ENCODE measurements around the gene ATP6AP1.
"Not testable (repeated sequence)": the region's sequence is repeated elsewhere in the genome, so short reads cannot be mapped to it uniquely, and the experiment has no call there.

ATP6AP1 gene

GRCh38 chrX:154428176-154429171 lies at the start of gene ATP6AP1:
Gene ATP6AP1, plus strand, starts transcription at chrX:154428677. Its CDS starts 16 bp downstream, at chrX:154428693.
- DNase-seq (ENCODE audit: low read depth), result peak; percentile 83

GRCh38 chrX:154378799-154379568 lies 49.5 kb upstream of the ATP6AP1 start, which contains the start of gene EMD:
Gene EMD, plus strand, starts transcription at chrX:154379295. Its CDS starts 190 bp downstream, at chrX:154379485.
- peak; percentile 93 for DNase-seq (ENCODE audit: low read depth)

GRCh38 chrX:154379569-154379951 lies 48.9 kb upstream of the ATP6AP1 start:
- DNase-seq (ENCODE audit: low read depth), result no peak

GRCh38 chrX:154380153-154380552 lies 48.3 kb upstream of the ATP6AP1 start:
- DNase-seq (ENCODE audit: low read depth), result no peak

- no peak for DNase-seq (ENCODE audit: low read depth)
Observed at GRCh38 chrX:154380787-154381186, 47.7 kb upstream of the ATP6AP1 start.

- no peak for DNase-seq (ENCODE audit: low read depth)
Observed at GRCh38 chrX:154381271-154381670, 47.2 kb upstream of the ATP6AP1 start.

DNA sequence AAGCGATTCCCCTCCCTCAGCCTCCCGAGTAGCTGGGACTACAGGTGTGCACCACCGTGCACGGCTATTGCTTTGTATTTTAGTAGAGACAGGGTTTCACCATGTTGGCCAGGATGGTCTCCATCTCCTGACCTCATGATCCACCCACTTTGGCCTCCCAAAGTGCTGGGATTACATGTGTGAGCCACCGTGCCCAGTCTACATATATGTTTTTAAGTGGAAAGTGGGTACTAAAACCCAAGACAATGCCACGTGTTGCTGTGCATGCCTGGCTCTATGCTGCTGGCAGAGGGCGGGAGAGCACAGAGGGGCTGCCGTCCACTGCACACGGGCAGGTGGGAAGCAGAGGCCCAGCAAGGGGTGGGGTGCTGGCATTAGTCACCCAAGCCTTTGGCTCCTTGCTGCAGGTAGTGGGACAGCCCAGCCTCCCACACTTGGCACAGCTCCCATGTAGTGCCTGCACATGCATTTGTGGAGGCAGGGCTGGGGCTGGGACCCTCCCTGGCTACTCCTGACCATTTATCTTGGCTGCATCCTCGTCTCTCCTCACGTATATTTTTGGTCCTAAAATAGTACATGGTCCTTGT lies 45.9 kb upstream of the ATP6AP1 start:
- no peak for DNase-seq (ENCODE audit: low read depth)

GRCh38 chrX:154383359-154384283 lies 44.9 kb upstream of the ATP6AP1 start:
- DNase-seq (ENCODE audit: low read depth), result no peak

GRCh38 chrX:154384284-154384892 lies 44.1 kb upstream of the ATP6AP1 start:
- no peak for DNase-seq (ENCODE audit: low read depth)

DNA sequence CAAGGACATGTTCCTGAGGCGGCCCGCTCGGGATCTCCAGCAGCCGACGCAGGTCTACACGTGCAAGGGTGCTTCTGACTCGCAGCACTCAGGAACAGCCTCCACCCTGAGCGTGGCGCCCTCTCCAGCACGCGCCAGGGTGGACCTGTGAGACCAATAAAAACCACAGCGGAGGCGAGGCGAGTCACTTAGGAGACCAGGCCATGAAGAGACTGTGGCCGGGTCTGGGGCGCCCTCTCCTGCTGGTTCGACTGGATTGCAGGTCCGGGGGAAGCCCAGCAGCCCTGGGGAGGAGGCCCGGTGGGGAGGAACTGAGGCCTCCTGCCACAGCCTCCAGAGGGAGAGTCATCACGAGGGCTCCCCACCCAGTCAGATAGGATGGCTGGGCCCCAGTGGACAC lies 40.4 kb upstream of the ATP6AP1 start:
- not testable (repeated sequence) for DNase-seq (ENCODE audit: low read depth)

DNA sequence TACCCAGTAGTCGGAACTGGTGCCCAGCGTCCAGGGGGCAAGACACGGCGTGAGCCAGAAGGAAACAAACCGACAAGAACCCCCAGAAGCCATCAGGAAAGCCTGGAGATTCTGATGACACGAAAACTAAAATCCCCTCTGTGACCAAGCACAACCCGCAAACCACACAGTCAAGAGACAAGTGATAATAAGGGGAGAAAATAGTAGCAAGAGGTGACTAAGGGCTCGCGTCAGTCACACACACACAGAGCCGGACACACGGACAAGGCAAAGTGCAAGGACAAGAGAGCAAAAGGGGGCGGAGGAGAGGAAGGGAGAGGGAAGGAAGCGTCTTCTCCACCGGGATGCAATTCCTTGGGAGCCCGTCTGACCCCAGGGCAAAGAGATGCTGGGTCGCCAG lies 39.8 kb upstream of the ATP6AP1 start:
- DNase-seq (ENCODE audit: low read depth), result not testable (repeated sequence)

GRCh38 chrX:154389812-154390747 lies 38.4 kb upstream of the ATP6AP1 start:
- DNase-seq (ENCODE audit: low read depth), result not testable (repeated sequence)

DNA sequence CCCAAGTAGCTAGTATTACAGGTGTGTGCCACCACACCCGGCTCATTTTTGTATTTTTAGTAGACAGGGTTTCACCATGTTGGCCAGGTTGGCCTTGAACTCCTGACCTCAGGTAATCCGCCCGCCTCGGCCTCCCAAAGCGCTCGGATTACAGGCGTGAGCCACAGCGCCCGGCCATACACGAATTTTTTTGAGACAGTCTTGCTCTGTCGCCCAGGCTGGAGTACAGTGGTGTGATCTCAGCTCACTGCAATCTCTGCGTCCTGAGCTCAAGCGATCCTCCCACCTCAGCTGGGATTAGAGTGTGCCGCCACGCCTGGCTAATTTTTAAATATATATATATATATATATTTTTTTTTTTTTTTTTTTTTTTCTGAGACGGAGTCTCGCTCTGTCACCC lies 32.1 kb upstream of the ATP6AP1 start:
- not testable (repeated sequence) for DNase-seq (ENCODE audit: low read depth)

- DNase-seq (ENCODE audit: low read depth), result peak; percentile 36
Observed at GRCh38 chrX:154396973-154397887, 31.2 kb upstream of the ATP6AP1 start.

GRCh38 chrX:154397888-154398667 lies 30.4 kb upstream of the ATP6AP1 start, which contains the start of gene RPL10:
Gene RPL10, plus strand, starts transcription at chrX:154398377. Its CDS starts 143 bp downstream, at chrX:154398520.
- DNase-seq (ENCODE audit: low read depth), result peak; percentile 82

DNA sequence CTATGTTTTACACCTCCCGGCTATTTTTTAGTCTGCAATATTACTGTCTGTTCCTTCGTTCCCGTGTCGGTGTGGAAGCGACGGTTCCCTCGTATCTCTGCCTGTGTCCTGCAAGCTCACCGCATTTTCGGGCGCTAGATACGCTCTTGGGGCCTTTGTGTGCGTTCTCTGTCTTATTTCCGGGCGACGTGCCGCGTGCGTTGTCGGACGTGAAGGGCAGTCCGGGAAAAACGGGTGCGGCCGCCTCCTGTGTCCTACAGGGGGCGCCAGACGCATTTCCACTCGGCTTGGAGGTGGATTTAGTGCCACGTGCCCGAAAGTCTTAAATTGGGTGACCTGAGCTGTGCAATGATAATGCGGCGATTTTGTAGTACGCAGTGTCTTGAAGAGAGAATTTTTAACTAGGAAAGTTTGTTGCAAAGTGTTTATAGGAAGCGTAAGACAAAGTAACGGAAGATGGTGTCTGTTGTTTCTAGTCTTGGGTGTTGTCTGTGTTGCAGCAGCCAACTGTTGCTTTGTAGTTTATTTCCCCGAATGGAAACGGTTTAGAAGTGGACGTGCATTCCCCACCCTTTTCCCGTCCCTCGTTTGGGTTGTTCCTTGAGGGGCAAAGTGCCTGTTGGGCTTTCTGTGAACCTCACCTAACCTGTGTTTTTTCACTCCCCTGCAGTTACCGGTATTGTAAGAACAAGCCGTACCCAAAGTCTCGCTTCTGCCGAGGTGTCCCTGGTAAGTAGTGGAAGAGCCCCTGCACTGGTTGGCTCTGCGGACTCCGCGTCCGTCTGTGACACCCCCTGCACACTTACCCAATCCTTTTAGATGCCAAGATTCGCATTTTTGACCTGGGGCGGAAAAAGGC lies 29.6 kb upstream of the ATP6AP1 start:
- DNase-seq (ENCODE audit: low read depth), result peak; percentile 58
